ENCODE measurements around the gene TATDN2.
"Not testable (repeated sequence)": the region's sequence is repeated elsewhere in the genome, so short reads cannot be mapped to it uniquely, and the experiment has no call there.

Gene TATDN2

GRCh38 chr3:10251006-10251405 lies 2.7 kb downstream of the TATDN2 start:
- Histone ChIP-seq H3K4me1 (ENCODE audit: control insufficient read depth, insufficient read depth, low read length, poor library complexity, severe bottlenecking) (peaks cover 42% of the 10 kb centered on the region), H3K27me3 (replicated peaks; ENCODE audit: control insufficient read depth, insufficient read depth, low read length, poor library complexity, severe bottlenecking) (no peaks in the 10 kb centered on the region), H3K27ac (ENCODE audit: insufficient read depth, low read length, poor library complexity, severe bottlenecking) (peak overlapping the region; percentile 46), H3K36me3 (ENCODE audit: control insufficient read depth, insufficient read depth, low read length) (peaks cover 29% of the 10 kb centered on the region), H3K9me3 (ENCODE audit: control insufficient read depth, low read length) (no peaks in the 10 kb centered on the region), H3K4me3 (ENCODE audit: insufficient read depth, low read depth, low read length, poor library complexity, severe bottlenecking) (no peak overlapping the region)
- DNase-seq: no peak

DNA sequence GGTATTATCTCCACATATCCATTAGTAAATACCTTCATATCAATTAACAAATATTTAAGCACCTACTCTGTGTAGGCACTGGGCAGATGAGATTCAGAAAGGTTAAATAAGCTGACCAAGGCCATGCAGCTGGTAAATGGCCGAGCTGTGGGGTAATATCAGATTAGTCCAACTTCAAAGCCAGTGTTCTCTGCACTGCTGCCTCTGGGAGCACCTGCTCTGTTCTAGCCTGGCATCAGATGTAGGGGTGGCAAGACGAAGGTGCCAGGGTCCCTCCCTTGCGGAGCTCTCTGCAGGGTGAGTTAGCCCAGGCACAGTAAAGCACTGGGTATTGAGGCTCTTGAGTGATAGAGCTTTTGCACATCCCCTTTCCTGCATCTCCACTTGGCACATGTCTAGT lies 5.5 kb downstream of the TATDN2 start:
- H3K27me3 ChIP-seq (replicated peaks; ENCODE audit: control insufficient read depth, insufficient read depth, low read length, poor library complexity, severe bottlenecking): no peaks in the 10 kb centered on the region
- DNase-seq: no peak
- no peak overlapping the region for H3K27ac ChIP-seq (ENCODE audit: insufficient read depth, low read length, poor library complexity, severe bottlenecking)
- no peak overlapping the region for H3K4me3 ChIP-seq (ENCODE audit: insufficient read depth, low read depth, low read length, poor library complexity, severe bottlenecking)
- no peaks in the 10 kb centered on the region for H3K9me3 ChIP-seq (ENCODE audit: control insufficient read depth, low read length)
- peaks cover 45% of the 10 kb centered on the region for H3K4me1 ChIP-seq (ENCODE audit: control insufficient read depth, insufficient read depth, low read length, poor library complexity, severe bottlenecking)
- H3K36me3 ChIP-seq (ENCODE audit: control insufficient read depth, insufficient read depth, low read length): peaks cover 37% of the 10 kb centered on the region

- Histone ChIP-seq H3K4me3 (ENCODE audit: insufficient read depth, low read depth, low read length, poor library complexity, severe bottlenecking) (no peak overlapping the region), H3K4me1 (ENCODE audit: control insufficient read depth, insufficient read depth, low read length, poor library complexity, severe bottlenecking) (peaks cover 25% of the 10 kb centered on the region), H3K27me3 (replicated peaks; ENCODE audit: control insufficient read depth, insufficient read depth, low read length, poor library complexity, severe bottlenecking) (no peaks in the 10 kb centered on the region), H3K27ac (ENCODE audit: insufficient read depth, low read length, poor library complexity, severe bottlenecking) (no peak overlapping the region), H3K9me3 (ENCODE audit: control insufficient read depth, low read length) (no peaks in the 10 kb centered on the region), H3K36me3 (ENCODE audit: control insufficient read depth, insufficient read depth, low read length) (peaks cover 42% of the 10 kb centered on the region)
- no peak for DNase-seq
Measured at GRCh38 chr3:10255835-10256234, 7.6 kb downstream of the TATDN2 start.

DNA sequence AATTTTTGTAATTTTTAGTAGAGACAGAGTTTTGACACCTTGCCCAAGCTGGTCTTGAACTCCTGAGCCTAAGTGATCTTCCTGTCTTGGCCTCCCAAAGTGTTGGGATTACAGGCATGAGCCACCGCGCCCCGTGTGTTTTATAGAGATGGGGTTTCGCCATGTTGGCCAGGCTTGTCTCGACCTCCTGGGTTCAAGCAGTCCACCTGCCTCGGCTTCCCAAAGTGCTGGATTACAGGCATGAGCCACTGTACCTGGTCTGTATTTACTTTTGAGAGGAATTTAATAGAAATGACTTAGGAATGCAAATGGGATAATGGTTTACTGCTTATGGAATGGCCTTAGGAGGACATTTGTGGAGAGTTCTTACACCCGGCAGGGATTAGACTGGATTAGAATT lies 10.8 kb downstream of the TATDN2 start:
- Histone ChIP-seq H3K27ac (ENCODE audit: insufficient read depth, low read length, poor library complexity, severe bottlenecking) (no peak overlapping the region), H3K36me3 (ENCODE audit: control insufficient read depth, insufficient read depth, low read length) (peaks cover 31% of the 10 kb centered on the region)

GRCh38 chr3:10259798-10260197 lies 11.5 kb downstream of the TATDN2 start:
- Histone ChIP-seq H3K9me3 (ENCODE audit: control insufficient read depth, low read length) (no peaks in the 10 kb centered on the region), H3K4me3 (ENCODE audit: insufficient read depth, low read depth, low read length, poor library complexity, severe bottlenecking) (no peak overlapping the region), H3K4me1 (ENCODE audit: control insufficient read depth, insufficient read depth, low read length, poor library complexity, severe bottlenecking) (peaks cover 17% of the 10 kb centered on the region), H3K27me3 (replicated peaks; ENCODE audit: control insufficient read depth, insufficient read depth, low read length, poor library complexity, severe bottlenecking) (no peaks in the 10 kb centered on the region), H3K27ac (ENCODE audit: insufficient read depth, low read length, poor library complexity, severe bottlenecking) (no peak overlapping the region), H3K36me3 (ENCODE audit: control insufficient read depth, insufficient read depth, low read length) (peaks cover 23% of the 10 kb centered on the region)
- DNase-seq: no peak

More for the DNA sequence above, 10.8 kb downstream of the TATDN2 start:
- Histone ChIP-seq H3K9me3 (ENCODE audit: control insufficient read depth, low read length) (no peaks in the 10 kb centered on the region), H3K4me3 (ENCODE audit: insufficient read depth, low read depth, low read length, poor library complexity, severe bottlenecking) (no peak overlapping the region), H3K4me1 (ENCODE audit: control insufficient read depth, insufficient read depth, low read length, poor library complexity, severe bottlenecking) (peaks cover 16% of the 10 kb centered on the region), H3K27me3 (replicated peaks; ENCODE audit: control insufficient read depth, insufficient read depth, low read length, poor library complexity, severe bottlenecking) (no peaks in the 10 kb centered on the region)
- no peak for DNase-seq

GRCh38 chr3:10260211-10260701 lies 12.0 kb downstream of the TATDN2 start:
- no peak overlapping the region for H3K27ac ChIP-seq (ENCODE audit: insufficient read depth, low read length, poor library complexity, severe bottlenecking)
- H3K36me3 ChIP-seq (ENCODE audit: control insufficient read depth, insufficient read depth, low read length): peaks cover 19% of the 10 kb centered on the region
- peaks cover 12% of the 10 kb centered on the region for H3K4me1 ChIP-seq (ENCODE audit: control insufficient read depth, insufficient read depth, low read length, poor library complexity, severe bottlenecking)
- H3K9me3 ChIP-seq (ENCODE audit: control insufficient read depth, low read length): no peaks in the 10 kb centered on the region
- no peak for DNase-seq
- H3K27me3 ChIP-seq (replicated peaks; ENCODE audit: control insufficient read depth, insufficient read depth, low read length, poor library complexity, severe bottlenecking): no peaks in the 10 kb centered on the region
- H3K4me3 ChIP-seq (ENCODE audit: insufficient read depth, low read depth, low read length, poor library complexity, severe bottlenecking): no peak overlapping the region

DNA sequence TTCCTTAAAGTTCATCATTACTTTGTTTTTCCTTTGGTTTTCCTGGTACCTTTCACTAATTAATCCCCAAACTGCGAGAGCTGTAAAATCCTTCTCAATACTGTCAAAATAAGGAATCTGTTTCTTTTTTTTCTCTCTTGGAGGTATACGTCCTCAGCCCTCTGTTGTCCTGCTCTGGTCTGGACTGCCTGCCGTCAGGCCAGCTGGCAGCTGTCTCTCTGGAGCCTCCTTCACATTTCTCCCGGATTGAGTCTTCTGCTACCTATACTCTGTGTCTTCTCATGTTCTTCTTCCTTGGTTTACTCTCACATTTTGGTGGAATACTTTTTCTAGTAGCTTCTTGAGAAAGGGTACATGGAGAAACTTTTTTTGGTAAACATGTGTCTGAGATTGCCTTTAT lies 13.8 kb downstream of the TATDN2 start:
- H3K27ac ChIP-seq (ENCODE audit: insufficient read depth, low read length, poor library complexity, severe bottlenecking): no peak overlapping the region
- peaks cover 6% of the 10 kb centered on the region for H3K36me3 ChIP-seq (ENCODE audit: control insufficient read depth, insufficient read depth, low read length)

DNA sequence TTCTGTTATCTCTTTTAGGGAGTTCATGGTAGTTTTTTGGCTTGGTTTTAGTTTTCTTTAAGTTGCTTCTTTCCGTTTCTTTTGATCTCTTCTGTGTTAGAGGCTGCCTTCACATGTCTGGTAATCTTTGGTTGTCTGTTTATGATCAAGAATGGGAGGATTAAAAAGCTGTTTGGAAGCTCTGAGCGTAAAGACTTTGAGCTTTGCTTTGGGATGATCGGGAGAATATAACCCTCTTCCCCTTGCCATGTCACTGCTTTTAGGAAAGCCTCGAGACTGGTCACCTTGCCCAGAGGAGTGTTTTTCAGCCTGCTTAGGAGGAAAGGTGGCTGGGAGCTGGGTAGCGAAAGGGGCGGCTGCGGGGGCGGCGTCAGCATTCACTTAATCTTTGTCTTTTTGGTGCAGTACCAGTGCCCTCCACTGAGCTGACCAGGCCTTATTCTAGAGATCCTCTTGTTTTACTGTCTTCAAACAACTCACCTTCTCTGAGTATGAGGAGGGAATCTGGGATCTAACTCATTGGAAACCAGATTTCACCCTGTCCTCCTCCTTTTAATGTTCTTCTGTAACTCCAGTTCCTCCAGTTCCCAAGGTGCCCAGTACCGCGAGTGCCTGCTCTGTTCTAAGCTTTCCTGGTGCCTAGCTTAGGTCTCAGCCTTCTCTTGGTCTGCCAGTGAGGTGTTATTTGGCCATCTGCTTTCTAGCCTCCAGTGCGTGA lies 15.5 kb downstream of the TATDN2 start:
- peak; percentile 32 to 52 (median 44) for DNase-seq
- H3K27ac ChIP-seq (ENCODE audit: insufficient read depth, low read length, poor library complexity, severe bottlenecking): peak overlapping the region; percentile 69
- H3K4me1 ChIP-seq (ENCODE audit: control insufficient read depth, insufficient read depth, low read length, poor library complexity, severe bottlenecking): peaks cover 12% of the 10 kb centered on the region
- no peaks in the 10 kb centered on the region for H3K27me3 ChIP-seq (replicated peaks; ENCODE audit: control insufficient read depth, insufficient read depth, low read length, poor library complexity, severe bottlenecking)
- peak overlapping the region; percentile 31 for H3K4me3 ChIP-seq (ENCODE audit: insufficient read depth, low read depth, low read length, poor library complexity, severe bottlenecking)
- H3K9me3 ChIP-seq (ENCODE audit: control insufficient read depth, low read length): no peaks in the 10 kb centered on the region
- H3K36me3 ChIP-seq (ENCODE audit: control insufficient read depth, insufficient read depth, low read length): peaks cover 19% of the 10 kb centered on the region

More for the DNA sequence above, 13.8 kb downstream of the TATDN2 start:
- H3K4me1 ChIP-seq (ENCODE audit: control insufficient read depth, insufficient read depth, low read length, poor library complexity, severe bottlenecking): peaks cover 14% of the 10 kb centered on the region
- DNase-seq: no peak
- H3K27me3 ChIP-seq (replicated peaks; ENCODE audit: control insufficient read depth, insufficient read depth, low read length, poor library complexity, severe bottlenecking): no peaks in the 10 kb centered on the region
- no peaks in the 10 kb centered on the region for H3K9me3 ChIP-seq (ENCODE audit: control insufficient read depth, low read length)
- H3K4me3 ChIP-seq (ENCODE audit: insufficient read depth, low read depth, low read length, poor library complexity, severe bottlenecking): no peak overlapping the region

- peaks cover 30% of the 10 kb centered on the region for H3K36me3 ChIP-seq (ENCODE audit: control insufficient read depth, insufficient read depth, low read length)
- no peaks in the 10 kb centered on the region for H3K9me3 ChIP-seq (ENCODE audit: control insufficient read depth, low read length)
- no peak for DNase-seq
- no peak overlapping the region for H3K4me3 ChIP-seq (ENCODE audit: insufficient read depth, low read depth, low read length, poor library complexity, severe bottlenecking)
- no peak overlapping the region for H3K27ac ChIP-seq (ENCODE audit: insufficient read depth, low read length, poor library complexity, severe bottlenecking)
- H3K4me1 ChIP-seq (ENCODE audit: control insufficient read depth, insufficient read depth, low read length, poor library complexity, severe bottlenecking): peaks cover 12% of the 10 kb centered on the region
- no peaks in the 10 kb centered on the region for H3K27me3 ChIP-seq (replicated peaks; ENCODE audit: control insufficient read depth, insufficient read depth, low read length, poor library complexity, severe bottlenecking)
Measured at GRCh38 chr3:10265833-10266232, 17.6 kb downstream of the TATDN2 start.

- H3K4me3 ChIP-seq (ENCODE audit: insufficient read depth, low read depth, low read length, poor library complexity, severe bottlenecking); H3K9me3 ChIP-seq (ENCODE audit: control insufficient read depth, low read length); H3K27ac ChIP-seq (ENCODE audit: insufficient read depth, low read length, poor library complexity, severe bottlenecking); H3K27me3 ChIP-seq (replicated peaks; ENCODE audit: control insufficient read depth, insufficient read depth, low read length, poor library complexity, severe bottlenecking); DNase-seq: not testable (repeated sequence)
- Histone ChIP-seq H3K4me1 (ENCODE audit: control insufficient read depth, insufficient read depth, low read length, poor library complexity, severe bottlenecking) (peaks cover 12% of the 10 kb centered on the region), H3K36me3 (ENCODE audit: control insufficient read depth, insufficient read depth, low read length) (peaks cover 39% of the 10 kb centered on the region)
Measured at GRCh38 chr3:10266936-10267335, 18.7 kb downstream of the TATDN2 start.
